NCI-H526 treated with DMSO at 0.1 percent for 48 hours (cell line): Measurements from ENCODE around the gene XRCC3.
"Not testable (repeated sequence)": the region's sequence is repeated elsewhere in the genome, so short reads cannot be mapped to it uniquely, and the experiment has no call there.

Experiments
- DNase-seq: peaks from one replicate; lab custom pipeline; 2025; lab: John Stamatoyannopoulos, UW

Gene XRCC3

DNA sequence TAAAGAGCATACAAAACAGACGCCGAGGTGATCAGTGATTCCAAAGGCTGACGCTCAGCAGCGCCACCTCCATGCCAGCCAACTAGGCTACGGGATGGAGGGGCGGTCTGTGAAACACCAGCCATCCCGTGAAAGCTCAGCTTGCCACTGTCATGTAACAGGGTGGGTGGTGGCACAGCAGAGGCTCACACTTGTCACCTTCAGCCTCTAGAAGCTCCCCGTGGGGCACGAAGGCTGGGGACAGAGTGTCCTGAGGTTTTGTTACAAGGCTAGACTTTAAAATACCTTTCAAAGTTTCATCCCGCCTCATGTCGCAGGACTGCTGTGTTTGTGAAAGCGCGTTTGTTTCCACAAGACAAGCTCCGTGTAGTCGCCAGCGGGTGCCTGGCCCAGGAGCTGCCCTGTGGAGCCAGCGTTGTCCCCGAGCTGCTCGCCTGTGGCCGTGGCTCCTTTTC lies 20.7 kb downstream of the XRCC3 start:
- DNase-seq = no peak

DNA sequence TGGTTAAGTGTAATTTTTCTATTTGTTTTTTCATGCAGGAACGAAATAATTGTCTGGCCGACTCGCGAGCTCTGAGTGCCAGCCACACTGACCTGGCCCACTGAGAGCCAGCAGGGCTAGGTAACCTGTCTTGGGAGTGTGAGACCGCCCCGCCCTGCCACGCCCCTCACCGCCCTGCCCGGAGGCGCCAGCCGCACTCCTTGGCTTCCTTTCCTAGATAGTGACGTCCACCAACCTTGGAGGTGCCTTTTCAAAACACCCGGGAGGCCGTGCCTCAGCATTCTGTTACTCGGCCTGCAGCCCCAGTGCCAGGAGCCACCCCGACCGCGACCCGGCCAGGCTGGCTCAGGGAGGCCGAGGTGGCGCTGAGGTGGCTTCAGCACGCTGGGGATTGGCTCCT lies 21.7 kb downstream of the XRCC3 start:
- DNase-seq = no peak

DNA sequence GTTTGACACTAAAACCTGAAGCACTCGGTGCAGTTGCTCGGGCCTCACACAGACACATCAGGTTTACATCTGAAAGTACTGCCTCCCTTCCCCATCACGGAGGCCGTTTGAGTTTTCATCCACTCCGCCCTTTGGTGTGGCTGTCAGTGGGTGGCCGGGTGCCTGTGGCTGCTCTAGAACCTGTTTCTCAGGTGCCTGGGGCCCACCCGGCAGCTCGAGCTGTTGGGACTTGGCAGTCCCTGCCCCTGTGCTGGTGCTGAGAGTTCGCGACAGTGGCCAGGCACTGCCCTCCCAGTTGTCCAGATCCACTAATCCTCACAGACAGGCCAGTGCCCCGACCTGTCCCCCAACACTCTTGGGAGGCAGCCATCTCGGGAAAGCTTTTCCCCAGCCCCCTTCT lies 22.4 kb downstream of the XRCC3 start:
- no peak for DNase-seq

DNA sequence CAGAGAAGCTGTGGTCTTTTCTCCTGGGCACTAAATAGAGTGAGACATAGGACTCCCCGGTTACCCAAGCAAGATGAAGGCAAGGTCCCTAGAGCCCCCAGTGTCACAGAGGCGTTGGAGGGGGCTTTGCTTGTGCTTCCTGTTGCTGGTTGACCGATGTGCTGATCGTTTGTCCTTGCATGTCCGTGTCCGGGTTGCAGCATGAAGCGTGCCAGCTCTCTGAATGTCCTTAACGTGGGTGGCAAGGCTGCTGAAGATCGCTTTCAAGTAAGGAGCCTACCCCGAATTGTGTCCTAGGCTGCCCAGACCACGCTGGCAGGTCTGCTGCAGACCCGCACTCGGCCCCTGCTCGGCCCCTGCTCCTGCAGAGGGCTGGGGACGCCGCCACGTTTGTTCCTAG lies 23.1 kb downstream of the XRCC3 start:
- no peak for DNase-seq

DNA sequence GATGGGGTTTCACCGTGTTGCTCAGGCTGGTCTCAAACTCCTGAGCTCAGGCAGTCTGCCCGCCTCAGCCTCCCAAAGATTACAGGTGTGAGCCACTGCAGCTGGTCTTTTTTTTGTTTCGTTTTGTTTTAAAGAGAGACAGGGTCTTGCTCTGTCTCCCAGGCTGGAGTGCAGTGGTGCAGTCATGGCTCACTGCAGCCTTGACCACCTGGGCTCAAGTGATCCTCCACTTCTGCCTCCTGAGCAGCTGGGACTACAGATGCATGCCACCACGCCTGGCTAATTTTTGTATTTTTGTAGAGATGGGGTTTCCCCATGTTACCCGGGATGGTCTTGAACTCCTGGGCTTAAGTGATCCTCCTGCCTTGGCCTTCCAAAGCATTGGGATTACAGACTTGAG lies 23.6 kb downstream of the XRCC3 start:
- not testable (repeated sequence) for DNase-seq

DNA sequence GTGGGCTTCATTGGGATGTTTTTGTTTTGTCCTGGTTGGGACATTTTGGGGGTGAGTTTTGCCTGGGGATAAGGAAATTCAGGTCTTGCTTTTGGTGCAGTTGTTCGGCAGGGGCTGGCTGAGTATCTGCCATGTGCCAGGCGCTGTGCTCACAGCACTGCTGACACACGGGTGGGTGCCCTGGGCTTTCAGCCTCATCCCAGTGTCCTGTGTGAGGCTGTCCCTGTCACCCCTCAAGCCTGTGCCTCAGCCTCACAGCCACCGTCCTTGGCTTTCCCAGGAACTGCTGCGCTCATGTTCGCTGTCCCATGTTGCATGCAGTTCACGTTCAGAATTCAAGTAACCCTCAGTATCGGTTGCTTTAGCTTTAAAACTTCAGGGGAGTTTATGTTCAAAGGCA lies 24.9 kb downstream of the XRCC3 start:
- no peak for DNase-seq

DNA sequence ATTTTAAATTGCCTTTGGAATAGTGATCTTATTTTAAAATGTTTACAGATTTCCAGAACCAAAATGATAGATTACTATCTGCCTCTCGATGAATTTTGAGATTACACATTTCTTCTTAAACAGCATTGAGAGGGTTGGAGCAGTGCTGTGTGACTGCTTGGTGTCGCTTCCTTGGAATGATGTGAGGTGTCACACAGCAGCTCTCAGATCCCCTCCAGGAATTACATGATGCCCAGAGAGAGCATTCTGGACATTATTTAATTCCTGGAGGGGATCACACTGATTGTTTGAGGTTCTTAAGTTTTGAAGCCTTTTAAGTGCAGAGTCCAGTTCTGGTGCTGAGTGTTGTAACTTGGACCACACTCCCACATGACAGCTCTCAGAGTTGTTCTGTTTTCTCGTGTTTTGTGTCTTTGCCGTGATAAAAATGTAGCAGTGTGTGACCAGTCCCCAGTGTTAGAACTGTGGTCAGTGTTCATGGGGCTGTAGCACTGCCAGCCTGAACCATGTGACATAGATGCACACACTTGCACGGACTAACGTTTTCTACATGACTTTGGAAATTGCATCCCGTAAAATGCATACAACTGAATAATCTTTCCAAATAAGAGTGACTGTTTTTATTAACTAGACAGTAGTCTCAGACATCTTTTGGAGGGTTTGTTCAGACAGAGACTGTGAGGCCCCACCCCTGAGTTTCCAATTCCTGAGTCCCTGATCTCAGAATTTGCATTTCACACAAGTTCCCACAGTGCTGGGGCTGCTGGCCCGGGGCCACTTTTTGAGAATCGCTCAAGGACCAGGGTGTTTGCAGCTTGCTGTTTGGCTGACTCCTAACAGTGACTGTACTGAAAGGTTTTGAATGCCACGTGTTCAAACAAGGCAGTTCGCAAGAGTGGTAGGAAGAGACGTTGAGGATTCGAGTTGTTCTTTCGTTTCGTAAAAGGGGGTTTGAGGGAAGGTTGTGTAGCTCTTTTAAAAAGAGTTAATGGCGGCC lies 26.0 kb downstream of the XRCC3 start:
- no peak for DNase-seq

DNA sequence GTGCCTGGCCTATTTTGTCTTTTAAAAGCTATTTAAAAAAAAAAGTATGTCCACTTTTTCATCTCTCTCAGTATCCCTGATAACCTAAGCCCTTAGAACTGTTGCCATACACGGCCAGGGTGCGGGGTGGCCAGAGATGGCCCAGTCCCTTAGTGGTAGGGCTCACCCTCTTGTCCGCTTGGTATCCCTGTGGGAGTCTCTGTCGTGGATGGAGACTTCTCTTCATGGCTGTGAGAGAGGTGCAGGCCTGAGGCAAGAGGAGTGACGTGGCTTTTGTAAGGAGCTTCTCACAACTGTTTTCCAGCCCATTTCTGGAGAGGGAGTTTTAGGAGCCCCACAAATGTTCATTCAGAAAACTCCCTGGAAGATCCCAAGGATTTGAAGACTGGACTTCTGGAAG lies 26.8 kb downstream of the XRCC3 start:
- DNase-seq = no peak

DNA sequence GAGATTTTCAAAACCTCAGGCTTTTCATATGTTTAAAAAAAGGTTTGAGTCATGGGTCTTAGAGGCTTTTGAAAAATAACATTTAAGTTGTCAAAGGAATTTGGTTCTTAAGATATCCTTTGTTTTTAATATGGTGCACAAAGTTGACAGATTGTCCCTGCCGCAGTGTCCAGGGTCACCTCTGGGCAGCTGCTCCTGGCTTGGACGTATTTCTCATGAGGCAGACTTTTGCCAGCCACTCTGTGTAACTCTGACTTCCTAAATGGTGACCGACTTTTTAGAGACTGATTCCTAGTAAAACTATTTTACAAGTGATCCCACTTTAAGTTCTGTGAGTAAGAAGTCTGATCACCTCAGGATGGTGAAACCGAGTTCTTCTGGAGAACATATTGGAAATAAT lies 27.5 kb downstream of the XRCC3 start:
- DNase-seq = no peak

DNA sequence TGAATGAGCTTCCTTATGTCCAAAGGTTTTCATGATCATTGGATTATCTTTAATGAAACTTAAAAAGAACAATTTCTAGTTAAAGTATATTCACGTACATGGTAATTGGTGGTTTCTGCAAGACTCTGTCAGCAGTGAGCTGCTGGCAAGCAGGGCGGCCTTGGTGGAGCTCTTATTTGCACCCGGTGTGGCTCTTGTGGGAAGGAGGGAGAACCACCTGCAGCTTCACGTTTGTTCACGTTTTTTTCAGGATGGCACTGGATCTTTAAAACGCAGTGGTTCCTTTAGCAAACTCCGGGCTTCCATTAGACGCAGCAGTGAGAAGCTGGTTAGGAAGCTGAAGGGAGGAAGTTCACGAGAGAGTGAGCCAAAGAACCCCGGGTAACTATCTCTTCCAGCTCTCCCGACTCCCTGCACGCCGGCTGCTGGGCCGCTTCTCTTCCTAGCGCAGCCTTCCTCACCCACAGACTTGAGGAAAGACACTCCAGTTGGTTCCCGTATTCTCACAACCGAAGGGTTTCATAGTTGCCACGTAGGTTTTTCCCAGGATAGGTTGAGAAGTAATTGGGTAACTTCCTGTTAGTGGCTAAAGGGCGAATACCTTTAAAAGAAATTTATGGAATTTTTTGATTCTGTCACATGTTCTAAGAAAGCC lies 28.3 kb downstream of the XRCC3 start:
- DNase-seq = no peak

DNA sequence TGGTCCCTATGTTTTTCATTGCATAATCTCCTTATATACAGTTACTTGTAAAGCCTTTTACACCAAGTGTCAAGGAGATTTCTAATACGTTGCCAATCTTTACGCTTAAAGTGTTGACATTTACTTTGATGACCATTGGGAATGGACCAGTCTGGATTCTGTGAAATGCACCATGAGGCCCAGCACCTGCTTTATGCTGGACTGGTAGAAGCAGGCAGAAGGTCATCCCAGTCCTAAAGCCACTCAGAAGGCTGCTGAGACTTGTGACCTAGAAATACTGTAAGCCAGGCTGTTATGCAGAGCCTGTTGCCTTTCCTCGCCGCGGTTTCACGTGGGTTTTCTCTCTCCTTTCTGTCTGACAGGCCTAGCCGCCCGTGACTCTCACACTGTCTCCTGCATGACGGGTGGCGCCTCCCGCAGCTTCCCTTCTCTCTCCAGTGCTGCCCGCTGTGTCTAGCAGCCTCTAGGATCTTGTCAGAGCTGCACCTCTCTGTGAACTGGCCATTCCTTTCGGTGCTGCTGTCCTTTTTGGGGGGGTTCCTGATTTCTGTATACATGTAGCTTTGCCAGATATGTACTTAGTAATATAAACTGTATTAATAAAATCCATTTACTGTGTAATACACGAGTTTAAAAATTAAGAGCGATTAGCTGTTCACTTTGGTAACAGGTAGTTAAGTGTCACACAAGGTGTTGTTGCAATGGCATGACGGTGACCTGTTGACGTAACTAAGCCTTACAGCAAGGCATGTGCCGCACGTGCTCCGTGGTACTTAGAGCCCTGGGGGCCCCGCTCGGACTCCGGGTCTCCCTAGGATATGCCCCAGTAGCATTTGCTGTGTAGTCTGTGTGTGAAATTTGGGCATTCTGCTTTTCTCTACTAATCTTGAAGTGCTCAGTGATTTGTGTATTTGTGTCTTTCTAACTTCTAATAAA lies 29.7 kb downstream of the XRCC3 start:
- no peak for DNase-seq

DNA sequence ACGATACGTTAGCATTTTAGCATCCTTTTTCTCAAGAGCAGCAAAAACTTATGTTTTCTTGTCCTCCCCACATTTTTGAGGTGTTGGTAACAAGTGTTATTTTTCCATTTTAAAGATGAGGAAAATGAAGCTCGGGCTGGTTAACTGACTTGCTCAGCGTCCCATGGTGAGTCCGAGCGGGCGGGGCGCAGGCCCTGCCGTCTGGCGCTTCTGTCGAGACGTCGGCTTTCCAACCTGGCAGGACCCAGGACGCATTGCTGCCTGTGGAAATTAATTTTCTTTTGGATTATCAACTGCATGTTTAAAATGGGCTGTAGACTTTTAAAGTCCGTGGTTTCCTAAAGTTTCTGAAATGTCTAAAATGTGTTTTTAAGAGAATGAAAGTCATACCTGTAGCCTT lies 30.4 kb downstream of the XRCC3 start:
- DNase-seq = no peak

DNA sequence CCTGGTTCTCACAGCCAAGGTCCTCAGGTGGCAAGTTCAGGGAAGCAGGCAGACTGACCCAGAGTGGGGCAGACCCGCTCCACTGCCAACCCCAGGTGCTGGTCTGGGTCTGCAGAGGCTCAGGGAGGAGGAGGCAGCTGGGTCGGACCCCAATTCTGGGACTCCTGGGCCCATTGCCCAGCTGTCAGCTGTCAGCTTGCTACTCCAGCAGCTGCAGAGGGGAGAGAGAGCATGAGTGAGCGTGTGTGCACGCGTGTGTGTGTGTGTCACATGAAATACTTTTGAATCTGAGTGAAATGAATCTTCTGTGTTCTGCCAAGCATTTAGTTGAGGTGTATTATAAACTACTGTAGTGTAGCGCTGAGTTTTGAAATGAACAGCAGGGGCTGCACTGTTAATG lies 30.8 kb downstream of the XRCC3 start:
- no peak for DNase-seq

DNA sequence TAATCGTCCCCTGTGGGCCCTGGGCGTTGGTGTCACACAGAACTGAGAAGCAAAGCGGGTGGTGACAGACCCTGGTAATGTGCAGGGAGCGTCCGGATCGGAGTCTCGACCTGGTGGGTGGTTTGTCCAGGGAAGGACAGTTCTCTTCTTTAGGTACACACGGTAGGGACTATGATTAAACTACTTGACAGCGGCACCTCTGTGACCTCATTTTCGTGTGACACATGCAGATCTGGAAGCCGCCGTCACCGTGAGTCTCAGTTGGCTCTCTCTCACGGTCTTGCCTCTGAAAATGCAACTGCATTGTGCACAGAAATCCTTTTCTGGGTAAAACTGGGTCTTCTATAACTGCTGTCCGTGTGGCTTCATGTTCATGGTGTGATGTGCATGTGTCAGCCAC lies 32.1 kb downstream of the XRCC3 start:
- DNase-seq = no peak

DNA sequence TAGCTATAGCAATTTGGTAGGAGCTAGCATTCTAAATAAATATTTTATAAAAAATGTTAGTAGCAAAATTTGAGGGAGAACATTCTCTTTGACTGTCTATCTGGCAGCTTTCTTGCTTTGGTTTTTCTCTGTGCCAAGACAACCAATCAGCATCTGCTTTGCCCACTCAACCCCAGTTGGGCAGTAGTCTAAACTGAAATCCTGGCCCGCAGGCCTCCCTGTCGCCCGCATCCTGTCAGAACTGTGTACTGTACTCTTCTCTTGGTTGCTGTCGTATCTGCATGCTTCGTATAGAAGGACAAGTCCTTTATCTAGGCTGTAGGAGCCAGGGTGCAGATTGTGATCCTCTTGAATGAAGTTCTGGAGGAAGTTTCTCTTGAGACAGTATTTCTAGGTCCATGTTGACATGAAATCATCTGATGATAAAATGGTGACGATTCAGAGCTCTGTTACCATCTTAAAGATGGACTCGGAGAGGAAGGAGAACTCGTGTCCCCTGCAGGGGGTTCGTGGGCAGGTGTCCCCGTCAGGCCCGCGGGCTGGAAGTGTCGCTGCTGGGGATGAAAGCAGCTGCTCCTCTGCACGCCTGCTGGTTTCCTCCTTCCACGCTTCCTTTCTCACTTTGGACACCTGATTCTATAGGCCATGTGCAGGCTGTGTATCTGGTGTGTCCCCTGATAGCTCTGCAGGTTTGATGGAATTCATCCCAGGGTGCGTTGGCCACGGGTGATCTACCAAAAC lies 34.6 kb downstream of the XRCC3 start:
- DNase-seq = no peak

DNA sequence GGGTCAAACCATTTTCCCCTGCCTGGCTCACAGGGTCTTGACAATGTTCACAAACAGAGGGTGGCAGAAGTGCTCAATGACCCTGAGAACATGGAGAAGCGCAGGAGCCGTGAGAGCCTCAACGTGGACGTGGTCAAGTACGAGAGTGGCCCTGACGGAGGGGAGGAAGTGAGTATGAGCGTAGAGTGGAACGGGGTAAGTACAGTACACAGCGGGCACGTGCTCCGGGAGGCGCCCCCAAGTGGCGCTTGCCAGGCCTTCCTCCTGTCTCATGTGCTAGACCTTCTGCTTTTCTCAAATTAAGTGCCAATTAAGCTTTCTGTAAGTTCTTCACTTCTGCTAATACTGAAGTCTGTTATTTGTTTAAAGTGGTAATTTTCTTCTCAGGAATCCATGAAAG lies 35.9 kb downstream of the XRCC3 start:
- DNase-seq = no peak

DNA sequence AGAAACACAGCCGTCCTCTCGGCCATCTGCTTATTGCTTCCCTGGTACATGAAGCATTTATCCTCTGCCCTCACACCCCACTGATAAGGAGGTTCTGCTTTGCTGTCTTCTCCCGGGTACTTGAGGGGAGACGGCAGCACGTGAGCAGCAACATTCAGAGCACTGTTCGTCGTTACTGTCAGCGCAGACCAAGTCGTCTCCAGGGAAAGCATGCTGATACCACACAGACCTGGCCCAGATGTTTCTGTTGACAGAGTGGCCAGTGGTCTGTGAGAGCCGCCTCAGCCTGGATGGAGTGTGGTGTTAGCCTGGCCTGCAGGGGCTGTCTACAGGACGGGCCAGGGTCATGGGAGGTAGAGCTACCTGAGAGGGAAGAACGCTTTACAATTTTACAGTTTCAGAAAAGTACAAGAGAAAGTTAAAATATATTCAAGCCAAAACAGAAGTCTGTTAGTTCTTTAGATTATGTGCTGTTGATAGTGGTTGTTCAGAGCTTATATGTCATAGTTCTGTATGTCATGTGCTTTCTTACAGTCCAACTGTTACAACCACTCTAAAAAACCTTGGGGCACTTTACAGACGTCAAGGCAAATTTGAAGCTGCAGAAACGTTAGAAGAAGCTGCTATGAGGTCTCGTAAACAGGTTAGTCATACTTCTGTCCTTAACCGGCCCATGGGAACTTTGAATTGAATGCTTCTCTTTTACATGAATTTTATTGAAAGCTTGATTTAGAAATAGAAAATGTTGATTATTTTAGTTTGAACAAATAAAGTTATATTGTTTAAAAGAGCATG lies 38.2 kb downstream of the XRCC3 start:
- DNase-seq = no peak

DNA sequence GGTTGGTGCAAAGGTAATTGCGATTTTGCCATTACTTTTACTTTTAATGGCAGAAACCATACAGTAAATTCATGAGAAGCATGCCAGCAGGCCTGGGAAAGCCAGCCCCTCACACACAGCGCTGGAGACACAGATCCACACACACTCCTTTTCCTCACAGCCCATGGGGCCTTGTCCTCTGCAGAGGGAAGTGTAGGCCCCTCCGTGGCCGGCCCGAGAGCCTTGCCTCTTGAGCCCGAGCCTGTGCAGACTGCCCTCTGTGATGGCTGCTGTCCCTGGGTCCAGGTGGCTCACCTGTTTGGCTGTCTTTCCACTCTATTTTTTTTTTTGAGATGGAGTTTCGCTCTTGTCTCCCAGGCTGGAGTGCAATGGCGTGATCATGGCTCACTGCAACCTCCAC lies 39.3 kb downstream of the XRCC3 start:
- DNase-seq = no peak

DNA sequence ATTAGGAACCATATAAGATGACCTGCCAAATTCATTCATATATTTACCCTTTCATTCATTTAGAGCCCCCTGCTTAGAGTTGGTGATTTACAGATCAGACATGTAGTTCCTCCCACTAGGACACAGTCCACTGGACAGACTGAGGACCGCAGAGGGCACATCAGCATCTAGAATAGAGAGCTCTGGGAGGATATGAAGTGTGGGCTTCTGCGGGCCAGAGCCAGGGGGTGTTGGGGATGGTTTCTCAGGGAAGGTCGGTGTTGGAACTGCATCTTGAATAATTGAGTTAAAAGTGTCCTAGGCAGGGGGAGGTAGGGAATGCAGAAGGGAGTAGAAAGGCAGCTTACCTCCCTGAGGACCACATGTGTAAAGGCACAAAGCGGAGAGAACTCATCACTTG lies 43.3 kb downstream of the XRCC3 start:
- no peak for DNase-seq

DNA sequence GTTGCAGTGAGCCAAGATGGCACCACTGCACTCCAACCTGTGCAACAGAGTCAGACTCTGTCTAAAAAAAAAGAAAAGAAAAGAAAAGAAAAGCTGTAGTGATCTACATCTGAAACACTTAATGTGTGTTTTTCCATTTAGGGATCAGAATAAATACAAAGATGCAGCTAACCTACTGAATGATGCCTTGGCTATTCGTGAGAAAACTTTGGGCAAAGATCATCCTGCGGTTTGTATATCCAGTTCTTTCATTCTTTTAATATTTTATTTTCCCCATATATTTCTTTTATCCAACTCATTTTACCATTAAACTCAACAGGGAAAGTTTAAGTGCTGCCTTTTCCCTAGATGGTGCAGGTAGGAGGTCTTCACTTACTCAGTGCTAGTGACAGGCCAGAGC lies 45.9 kb downstream of the XRCC3 start:
- no peak for DNase-seq

DNA sequence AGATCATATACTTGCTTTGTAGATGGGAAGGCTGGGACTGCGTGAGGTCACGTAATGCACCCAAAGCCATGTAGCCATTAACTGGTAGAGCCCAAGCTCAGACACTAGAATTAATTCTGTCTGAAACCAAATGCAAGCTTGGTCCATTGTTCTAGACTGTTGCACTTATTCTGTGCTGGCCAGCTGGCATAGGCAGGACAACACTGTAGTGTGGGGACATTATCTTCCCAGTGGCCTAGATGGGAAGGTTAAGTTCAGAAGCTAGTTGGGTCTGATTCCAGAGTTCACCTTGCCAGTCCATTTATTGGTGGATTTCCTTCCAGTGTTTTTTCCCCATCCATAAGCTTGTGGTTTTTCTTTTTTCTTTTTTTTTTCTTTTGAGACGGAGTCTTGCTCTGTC lies 47.1 kb downstream of the XRCC3 start:
- DNase-seq = no peak
